IPS DF 4.7 (cell line): ENCODE data around the gene CRAMP1.

ENCODE experiments used
- DNase-seq: peaks from one replicate; pipeline ENCODE4 v3.0.0-alpha.2; 2013; ENCODE audit warnings: low spot score; ENCODE audit errors: extremely low read depth

CRAMP1 gene

DNA sequence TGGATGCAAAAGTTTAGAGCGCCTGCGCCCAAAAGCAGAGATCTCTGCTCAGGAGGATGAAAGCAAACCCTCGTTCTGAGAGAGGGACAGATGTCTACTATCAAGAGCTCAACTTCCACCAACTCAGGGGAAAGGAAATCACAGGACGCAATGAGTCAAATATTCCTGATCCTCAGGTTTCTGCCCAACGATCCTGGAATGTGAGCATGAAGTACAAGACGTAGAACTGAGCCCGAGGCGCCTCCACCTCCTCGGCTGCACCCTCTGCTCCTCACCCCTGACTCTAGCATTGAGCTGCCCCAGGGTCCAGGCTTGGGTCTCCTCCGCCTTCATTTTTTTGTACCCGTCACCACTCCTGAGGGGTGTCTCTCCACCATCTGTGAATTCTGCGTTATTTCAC lies 15.6 kb upstream of the CRAMP1 start:
- no peak for DNase-seq

DNA sequence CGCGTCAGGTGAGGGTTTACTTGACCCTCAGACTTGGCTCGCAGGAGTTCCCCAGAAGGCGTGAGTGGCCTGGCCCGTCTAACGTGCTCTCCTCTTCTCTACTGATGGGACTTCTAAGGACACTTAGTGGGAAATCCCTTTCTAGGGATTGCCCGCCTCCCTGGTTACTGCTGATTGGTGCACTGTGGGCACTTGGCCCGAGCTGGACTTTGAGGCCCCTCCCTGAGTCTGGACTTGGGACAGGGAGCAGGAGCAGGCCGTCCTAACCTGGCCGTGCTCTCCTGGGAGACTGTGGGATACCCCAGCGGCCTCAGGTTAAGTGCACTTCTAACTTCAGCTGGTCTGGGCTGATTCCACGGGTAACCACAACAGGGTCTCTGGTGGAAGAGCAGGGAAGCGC lies 15.0 kb upstream of the CRAMP1 start:
- no peak for DNase-seq

DNA sequence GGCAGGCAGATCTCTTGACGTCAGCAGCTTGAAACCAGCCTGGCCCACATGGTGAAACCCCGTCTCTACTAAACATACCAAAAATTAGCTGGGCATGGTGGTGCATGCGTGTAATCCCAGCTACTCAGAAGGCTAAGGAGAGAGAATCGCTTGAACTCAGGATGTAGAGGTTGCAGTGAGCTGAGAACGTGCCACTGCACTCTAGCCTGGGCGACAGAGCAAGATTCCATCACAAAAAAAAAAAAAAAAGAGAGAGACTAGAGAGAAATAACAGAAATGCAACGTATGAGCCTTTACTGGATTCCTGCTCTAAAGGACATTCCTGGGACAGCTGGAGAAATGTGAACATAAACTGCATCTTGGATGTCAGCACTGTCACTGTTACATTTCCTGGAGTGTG lies 11.1 kb upstream of the CRAMP1 start:
- DNase-seq: no peak

DNA sequence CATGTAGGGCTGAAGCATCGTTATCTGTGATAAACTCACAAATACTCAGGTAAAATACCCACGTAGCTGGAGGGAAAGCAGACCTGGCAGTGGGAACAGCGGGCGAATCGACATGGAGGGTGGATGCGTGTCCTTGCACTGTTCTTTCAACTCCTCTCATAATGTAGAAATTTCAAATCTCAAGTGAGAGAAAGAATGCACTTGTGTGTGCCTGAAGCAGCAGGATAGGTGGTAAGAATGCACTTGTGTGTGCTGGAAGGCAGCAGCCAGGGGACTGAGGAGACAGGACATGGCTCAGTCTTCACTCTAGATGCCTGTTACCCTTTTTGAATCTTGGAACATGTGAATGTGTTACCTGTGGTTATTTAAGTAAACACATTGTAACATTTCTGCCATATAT lies 10.7 kb upstream of the CRAMP1 start:
- no peak for DNase-seq

DNA sequence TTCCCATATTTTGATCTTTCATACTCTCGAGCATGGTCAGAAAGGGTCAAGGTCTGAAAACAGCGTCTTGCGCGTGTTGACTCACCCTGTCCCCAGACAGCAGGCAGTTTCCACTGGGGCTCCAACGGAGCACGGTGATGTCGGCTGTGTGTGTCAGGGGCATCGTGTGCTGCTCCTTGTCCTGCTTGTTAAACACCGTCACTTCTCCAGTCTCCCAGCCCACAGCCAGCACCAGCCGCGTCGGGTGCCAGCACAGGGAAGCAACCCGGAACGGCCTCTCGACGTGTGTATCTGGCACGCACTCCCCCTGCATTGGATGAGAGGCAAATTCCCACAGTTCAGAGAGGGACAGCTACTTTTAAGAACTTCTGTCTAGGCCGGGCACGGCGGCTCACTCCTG lies 9.9 kb upstream of the CRAMP1 start:
- DNase-seq: no peak

DNA sequence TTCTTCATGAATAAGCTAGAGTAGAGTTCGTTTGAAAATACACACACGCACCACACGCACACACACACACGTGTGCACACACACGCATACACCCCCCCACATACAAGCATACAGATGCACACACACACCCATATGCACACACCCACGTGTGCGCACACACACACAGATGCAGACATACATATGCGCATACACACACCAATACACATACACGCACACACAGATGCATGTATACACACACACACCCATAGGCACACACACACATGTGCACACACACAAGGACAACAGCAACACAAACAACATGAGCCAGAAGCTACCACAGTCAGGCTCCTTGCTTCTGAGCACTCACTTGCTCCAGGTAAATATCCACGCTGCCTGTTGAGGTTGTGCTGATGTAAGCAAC lies 5.4 kb upstream of the CRAMP1 start:
- DNase-seq: no peak

DNA sequence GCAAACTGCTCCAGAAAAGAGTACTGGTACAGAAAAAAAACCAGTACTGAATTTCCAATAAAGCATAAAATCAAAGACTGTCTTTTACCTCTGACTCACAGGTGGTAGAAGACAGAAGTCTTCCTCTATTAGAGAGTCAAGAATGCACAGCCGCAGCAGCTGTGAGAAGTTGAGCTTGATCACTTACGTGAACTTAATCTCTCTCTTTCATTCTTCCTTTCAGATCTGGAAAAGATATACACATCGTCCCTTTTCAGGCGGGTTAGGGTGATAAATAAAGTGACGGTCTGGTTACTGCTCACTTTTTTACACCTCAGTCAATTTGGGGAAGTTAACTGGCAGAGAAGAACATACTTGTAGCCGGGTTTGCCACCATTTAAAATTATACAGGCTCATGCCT lies 4.2 kb upstream of the CRAMP1 start:
- no peak for DNase-seq

DNA sequence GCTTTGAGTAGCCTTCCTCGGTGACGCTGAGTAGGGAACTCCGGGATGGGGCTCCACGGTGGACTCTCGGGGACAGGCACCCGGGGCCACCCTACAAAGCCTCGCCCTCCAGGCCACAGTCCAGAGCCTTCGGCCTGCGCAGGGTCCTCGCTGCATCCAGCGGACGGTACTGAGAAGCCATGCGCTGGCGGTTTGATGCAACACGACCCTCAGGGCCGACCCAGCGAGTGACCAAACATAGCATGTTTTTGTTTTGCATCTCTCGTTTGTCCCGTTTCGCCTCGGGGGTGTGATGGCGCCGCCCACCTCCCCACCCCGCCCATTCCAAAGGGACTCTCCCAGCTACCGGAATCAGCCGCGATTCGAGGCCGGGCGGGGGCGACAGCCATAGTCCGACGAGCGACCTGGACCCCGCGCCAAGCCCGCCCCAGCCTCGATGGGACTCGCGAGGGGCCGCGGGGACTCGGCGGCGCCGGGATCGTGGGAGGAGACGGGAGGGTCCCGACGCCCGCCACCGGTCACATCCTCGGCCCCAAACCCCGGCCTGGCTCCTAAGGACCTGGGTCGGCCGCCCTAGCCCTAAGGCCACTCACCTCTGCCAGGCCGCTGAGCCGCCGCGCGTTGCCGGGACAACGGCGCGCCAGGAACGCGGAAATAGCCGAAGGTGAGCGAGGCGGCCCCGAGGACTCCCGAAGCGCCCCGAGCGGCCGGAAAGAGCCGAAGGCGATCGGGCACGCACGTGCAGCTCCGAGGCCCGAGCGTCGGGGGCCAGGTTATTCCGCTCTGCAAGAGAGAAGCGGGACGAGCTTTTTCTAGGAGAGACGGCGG lies 1.9 kb upstream of the CRAMP1 start:
- peak; percentile 41 for DNase-seq

DNA sequence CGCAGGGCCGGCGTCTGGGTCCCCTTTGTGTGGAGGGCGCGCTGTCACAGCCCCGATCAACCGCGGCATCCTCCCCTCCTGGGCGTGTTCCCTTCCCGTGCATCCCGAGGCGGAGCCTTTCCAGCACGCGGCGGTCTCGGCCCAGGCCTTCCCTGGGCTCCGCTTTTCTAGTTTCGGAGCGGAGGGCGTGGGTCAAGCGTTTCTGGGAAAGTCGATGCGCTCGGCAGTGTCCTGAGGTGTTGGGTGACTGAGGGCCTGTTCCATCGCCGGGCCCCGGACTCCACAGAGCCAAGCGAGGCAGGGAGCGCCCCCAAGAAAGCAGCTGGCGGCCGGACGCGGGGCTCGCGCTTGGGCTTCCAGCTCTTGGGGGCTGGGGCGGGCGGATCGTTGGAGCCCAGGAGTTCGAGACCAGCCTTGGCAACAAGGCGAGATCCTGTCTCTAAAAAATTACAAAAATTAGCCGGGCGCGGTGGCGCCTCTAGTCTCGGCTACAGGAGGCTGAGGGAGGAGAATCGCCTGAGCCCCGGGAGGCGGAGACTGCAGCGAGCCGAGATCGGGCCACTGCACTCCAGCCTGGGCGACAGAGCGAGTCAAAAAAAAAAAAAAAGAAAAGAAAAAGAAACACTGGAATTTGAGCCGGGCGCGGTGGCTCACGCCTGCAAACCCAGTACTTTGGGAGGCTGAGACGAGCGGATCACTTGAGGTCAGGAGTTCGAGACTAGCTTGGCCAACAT lies 1.1 kb upstream of the CRAMP1 start:
- no peak for DNase-seq

DNA sequence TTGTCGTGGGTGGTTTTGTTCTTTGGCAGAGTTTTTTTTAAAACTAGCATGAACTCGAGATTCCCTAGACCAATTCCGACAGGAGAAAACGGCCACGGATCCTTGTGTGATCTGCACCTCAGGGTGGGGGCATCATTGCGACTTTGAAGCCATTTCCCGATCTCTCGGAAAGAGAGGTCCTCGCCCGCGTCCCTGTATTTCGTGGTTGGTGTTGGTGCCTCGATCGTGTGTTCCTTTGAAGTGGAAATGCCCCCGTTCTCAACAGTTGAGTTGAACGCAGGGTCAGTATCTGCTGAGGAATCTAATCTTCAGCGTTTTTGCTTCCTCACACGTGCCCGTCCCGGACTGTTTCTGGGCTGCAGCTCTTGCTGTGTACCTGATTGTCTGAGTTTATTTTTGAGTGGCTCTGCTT lies 1.1 kb downstream of the CRAMP1 start:
- no peak for DNase-seq

DNA sequence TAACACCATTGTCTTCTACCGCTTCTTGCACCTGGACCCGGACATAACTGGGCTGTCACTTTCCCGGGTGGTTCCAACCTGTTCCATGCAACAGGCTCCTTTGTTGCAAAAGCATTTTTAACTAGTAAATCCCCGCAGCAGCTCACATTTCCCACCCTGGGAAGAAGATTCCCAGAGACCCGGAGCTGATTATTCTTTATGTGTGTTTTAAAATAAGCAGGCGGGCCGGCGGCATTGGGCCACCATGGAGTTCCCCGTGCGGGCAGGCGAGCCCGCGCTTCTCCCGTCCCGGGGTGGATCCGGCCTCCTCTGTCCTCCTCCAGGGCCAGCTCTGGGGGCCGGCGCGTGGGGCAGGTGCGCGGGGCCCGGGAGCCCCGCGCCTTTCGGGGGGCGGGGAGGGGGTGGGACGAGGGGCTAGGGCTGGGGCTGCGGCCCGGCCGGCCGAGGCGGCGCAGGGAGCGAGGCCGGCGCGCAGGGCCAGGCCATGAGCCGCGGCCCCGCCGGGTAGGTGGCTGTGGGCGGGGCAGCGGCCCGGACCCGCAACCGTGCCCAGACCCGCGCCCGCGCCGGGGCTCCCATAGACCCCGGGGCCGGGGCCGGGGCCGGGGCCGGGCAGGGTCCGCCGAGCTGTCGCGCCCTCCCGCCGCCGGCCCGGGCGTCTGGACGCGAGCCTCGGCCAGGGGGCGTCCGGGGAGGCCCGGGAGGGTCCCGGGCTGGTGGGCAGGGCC lies 1.7 kb downstream of the CRAMP1 start:
- DNase-seq: no peak

DNA sequence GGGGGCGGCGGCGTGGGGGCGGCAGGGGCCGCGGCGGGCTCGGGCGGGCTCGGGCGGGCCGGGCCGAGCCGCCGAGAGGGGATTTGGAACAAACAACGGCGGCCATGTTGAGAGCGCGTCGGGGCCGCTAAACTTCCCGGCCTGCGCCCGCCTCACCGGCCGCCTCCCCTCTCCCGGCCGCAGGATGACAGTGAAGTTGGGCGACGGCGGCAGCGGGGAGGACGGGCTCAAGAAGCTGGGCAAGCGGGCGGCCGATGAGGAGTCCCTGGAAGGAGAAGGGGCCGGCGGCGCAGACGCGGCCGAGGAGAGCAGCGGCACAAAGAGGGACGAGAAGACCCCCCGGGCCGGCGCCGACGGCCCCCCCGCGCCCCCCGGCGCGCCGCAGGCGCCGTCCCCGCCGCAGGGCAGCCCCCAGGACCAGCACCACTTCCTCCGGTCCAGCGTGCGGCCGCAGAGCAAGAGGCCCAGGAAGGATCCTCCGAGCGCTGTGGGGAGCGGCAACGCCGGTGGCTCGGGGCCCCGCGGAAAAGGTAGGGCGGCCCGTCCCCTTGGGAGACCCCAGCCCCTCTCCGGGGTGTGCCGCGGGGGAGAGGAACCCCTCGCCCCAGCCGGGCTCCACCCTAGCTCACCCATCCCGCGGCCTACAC lies 2.4 kb downstream of the CRAMP1 start:
- no peak for DNase-seq

DNA sequence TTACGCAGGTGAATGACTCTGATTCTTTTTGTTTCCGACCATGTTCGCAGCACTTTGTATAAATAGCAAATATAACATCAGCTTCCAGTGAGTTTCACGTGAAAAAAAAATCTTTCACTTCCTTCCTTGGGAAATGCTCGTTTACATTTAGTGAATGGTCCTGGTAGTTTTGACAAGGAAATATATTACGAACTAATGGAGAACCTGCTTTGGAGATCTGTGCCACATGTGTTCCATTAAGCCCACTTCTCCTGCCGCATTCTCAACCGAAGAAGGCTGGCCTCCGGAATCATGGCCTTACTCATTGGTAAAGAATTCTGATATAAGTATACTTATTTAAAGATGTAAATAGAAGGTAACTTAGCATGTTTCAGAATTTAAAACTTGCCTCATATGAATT lies 3.6 kb downstream of the CRAMP1 start:
- no peak for DNase-seq

DNA sequence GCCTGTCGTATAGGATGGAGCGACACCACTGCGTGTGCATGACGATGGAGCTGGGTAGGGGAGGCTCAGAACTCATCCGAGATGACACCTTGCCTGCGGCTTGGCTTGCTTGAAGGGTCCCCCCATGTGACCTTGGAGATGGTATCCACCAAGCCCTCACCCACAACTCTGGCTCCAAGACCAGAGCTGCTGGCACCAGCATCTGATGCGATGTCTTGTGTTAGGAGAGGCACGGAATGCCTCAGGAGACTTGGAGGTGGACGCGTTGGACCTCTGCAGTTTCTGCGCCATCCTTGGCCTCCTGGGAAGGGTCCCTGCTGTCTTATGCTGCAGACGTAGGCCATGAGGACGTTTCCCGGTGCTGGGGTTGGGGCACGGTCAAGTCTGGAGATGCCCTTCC lies 7.8 kb downstream of the CRAMP1 start:
- DNase-seq: no peak

DNA sequence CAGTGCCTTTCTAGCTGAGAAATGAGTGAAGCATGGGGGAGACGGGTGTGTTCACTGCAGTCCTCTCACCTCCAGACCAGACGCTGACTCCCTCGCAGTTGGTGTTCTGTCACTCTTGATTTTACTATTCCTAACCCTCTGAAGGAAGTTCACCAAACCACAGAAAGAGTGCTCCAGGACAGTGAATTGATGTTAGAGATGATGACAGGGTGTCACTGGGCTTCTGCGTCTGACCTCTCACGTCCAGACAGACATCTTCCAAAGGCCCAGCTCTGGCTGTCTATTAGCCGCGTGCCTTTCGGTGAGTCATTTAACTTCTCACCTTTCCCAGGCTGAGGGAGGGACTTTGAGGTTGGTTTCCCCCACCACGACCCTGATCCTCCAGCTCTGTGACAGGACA lies 8.2 kb downstream of the CRAMP1 start:
- no peak for DNase-seq

DNA sequence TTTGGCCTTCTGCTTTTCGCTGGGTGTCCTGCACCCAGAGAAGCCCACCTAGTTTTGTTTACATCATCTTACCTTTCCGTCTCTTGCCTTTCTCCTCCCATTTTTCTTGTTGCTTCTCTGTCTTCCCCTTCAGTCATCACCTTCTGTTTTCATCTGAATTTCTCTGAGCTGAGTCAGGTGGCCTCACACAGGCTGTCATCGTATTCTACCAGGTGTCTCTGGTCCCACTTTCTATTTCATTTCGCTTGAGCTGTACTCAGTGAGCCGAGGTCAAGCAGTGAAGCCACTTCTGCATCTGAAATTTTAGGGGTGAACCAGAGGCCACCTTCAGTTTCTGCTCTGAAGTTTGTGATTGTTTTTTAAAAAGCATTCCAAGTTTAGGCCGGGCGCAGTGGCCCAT lies 9.7 kb downstream of the CRAMP1 start:
- no peak for DNase-seq

DNA sequence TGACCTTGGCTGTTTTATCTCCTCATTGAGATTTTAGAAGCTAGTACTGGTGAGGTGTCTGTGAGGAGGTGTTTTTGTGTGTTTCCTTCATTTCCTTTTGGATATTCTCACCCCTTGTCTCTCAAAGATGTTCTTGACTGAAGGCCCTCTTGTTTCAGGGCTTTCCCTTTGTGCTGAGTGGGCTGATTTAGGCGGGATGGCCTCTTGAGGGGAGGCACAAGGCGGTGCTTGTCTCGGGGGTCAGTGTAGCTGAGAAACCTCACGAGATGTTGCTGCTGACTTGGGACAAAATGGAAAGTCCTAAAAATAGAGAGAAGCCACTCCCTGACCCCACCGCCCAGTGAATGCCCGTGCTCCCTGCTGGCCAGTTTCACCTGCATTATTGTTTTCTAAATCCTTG lies 14.2 kb downstream of the CRAMP1 start:
- no peak for DNase-seq

DNA sequence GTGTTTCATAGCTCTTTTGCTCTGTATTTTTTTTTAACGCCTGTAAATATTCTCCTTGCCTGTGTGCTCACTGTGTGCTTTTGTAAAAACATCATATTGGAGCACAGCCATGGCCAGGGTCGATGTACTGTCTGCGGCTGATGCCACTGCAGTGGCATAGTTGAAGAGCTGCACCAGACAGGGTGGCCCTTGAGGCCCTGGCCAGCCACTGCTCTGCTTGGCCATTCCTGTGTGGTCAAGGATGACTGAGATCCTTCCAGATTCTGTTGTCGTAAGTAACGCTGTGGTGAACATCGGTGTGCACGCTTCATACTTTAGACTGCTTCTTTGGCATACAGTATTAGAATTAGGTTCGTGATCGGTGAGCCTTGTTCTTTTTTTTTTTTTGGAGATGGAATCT lies 14.6 kb downstream of the CRAMP1 start:
- DNase-seq: no peak

DNA sequence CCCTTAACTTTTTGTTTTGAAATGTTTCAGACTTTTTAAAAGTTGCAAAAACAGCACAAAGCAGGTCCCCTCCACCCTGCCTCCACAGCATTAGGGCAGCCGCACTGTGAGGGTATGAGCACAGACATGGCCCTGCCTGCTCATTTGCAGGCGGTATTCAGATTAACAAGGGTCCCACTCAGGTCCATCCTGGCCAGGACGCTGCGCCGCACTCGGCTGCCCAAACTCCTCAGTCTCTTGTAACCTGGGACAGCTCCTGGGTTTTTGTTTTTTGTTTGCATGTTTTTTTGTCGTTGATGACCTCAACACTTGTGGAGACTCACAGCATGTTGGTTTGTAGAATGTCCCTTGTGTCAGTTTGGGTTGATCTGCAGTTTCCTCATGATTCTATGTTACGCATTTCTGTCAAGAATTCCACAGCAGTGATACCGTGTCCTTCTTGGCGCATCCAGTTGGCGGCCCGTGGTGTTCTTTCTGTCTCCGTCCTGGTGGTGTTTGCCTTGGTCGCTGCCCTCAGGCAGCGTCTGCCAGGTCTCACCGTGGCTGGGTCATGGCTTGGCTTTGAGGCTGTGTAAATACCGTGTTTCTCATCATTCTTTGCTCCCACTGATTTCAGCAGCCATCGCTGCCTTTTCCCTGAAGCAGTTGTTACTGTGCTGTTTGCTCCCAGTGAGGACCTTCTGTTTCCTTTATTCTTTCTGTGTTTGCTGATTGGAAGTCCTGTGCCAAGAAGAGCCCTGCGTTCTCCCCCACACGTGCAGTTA lies 18.5 kb downstream of the CRAMP1 start:
- DNase-seq: no peak

DNA sequence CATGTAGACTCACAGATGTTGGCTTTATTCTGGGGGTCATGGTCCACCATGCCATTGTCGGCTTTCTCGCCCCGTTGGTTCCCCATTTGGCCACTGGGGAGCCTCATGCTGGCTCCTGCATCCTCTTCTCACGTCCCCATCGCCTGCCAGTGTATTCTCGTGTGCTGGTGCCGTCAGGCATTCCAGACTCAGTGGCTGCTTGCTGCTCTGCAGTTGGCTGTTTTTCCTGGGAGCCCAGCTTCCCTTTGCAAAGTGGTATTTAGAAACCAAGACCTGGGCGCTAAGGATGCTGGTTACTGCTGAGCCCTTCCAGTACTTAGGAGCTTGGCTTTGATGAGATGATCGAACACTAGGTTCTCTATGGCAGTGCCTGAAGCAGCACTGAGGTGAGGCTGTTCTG lies 19.1 kb downstream of the CRAMP1 start:
- DNase-seq: no peak
